ENCODE measurements around the gene QRFPR.

QRFPR gene

GRCh38 chr4:121397434-121397833 is 16.6 kb upstream of the QRFPR start:
- peaks cover 0 to 1% (median 0%) of the 10 kb centered on the region in 5 experiments for H3K27me3 ChIP-seq (replicated peaks in 2 of 5; ENCODE audit: control insufficient read depth in 4 of 5, insufficient read depth in 5 of 5, low read length in 4 of 5)
- CTCF ChIA-PET: no interaction called here
- 100% methylated on average over 2 of the region's 3 CpGs for WGBS (ENCODE audit: insufficient coverage)

GRCh38 chr4:121392426-121393086 is 11.7 kb upstream of the QRFPR start:
- Histone ChIP-seq H3K4me3 (ENCODE audit: control insufficient read depth in 1 of 7, extremely low read depth in 1 of 7, insufficient read depth in 4 of 7, low read depth in 2 of 7, low read length in 6 of 7) (no peak overlapping the region), H3K4me1 (ENCODE audit: control extremely low read depth in 1 of 4, control insufficient read depth in 4 of 4, insufficient read depth in 4 of 4, low read length in 3 of 4) (no peaks in the 10 kb centered on the region), H3K27ac (ENCODE audit: insufficient read depth in 1 of 2, low read depth in 1 of 2, low read length in 2 of 2, poor library complexity in 1 of 2, severe bottlenecking in 2 of 2) (no peak overlapping the region), H3K9me3 (ENCODE audit: control extremely low read depth in 1 of 5, control insufficient read depth in 4 of 5, insufficient read depth in 2 of 5, low read depth in 1 of 5, low read length in 4 of 5) (peaks cover 0 to 2% (median 0%) of the 10 kb centered on the region in 5 experiments), H3K27me3 (replicated peaks in 2 of 5; ENCODE audit: control insufficient read depth in 4 of 5, insufficient read depth in 5 of 5, low read length in 4 of 5) (peaks cover 0 to 1% (median 0%) of the 10 kb centered on the region in 5 experiments), H3K36me3 (ENCODE audit: control insufficient read depth in 4 of 4, insufficient read depth in 4 of 4, low read length in 3 of 4) (no peaks in the 10 kb centered on the region)
- 68% methylated on average over 4 of the region's 5 CpGs for WGBS (ENCODE audit: insufficient coverage)
- ChIA-PET CTCF (no interaction called here), POLR2A (interaction anchor here (0.6 kb wide), 1 partner anchor 808 kb away, joined by 3 read pairs; no protein-coding TSS in a partner anchor)
- DNase-seq: no peak

More at GRCh38 chr4:121397434-121397833, 16.6 kb upstream of the QRFPR start:
- no peaks in the 10 kb centered on the region for H3K9me3 ChIP-seq (ENCODE audit: control extremely low read depth in 1 of 5, control insufficient read depth in 4 of 5, insufficient read depth in 2 of 5, low read depth in 1 of 5, low read length in 4 of 5)
- H3K36me3 ChIP-seq (ENCODE audit: control insufficient read depth in 4 of 4, insufficient read depth in 4 of 4, low read length in 3 of 4): no peaks in the 10 kb centered on the region
- H3K4me3 ChIP-seq (ENCODE audit: control insufficient read depth in 1 of 7, extremely low read depth in 1 of 7, insufficient read depth in 4 of 7, low read depth in 2 of 7, low read length in 6 of 7): no peak overlapping the region
- DNase-seq: no peak
- H3K4me1 ChIP-seq (ENCODE audit: control extremely low read depth in 1 of 4, control insufficient read depth in 4 of 4, insufficient read depth in 4 of 4, low read length in 3 of 4): no peaks in the 10 kb centered on the region
- POLR2A ChIA-PET: no interaction called here
- H3K27ac ChIP-seq (ENCODE audit: insufficient read depth in 1 of 2, low read depth in 1 of 2, low read length in 2 of 2, poor library complexity in 1 of 2, severe bottlenecking in 2 of 2): no peak overlapping the region

GRCh38 chr4:121390335-121390734 is 9.5 kb upstream of the QRFPR start:
- CTCF ChIA-PET: no interaction called here
- WGBS (ENCODE audit: insufficient coverage): 100% methylated on average over 1 of the region's 2 CpGs
- no peaks in the 10 kb centered on the region for H3K4me1 ChIP-seq (ENCODE audit: control extremely low read depth in 1 of 4, control insufficient read depth in 4 of 4, insufficient read depth in 4 of 4, low read length in 3 of 4)
- POLR2A ChIA-PET: no interaction called here
- peaks cover 0 to 2% (median 0%) of the 10 kb centered on the region in 5 experiments for H3K9me3 ChIP-seq (ENCODE audit: control extremely low read depth in 1 of 5, control insufficient read depth in 4 of 5, insufficient read depth in 2 of 5, low read depth in 1 of 5, low read length in 4 of 5)
- H3K27me3 ChIP-seq (replicated peaks in 2 of 5; ENCODE audit: control insufficient read depth in 4 of 5, insufficient read depth in 5 of 5, low read length in 4 of 5): peaks cover 0 to 15% (median 2%) of the 10 kb centered on the region in 5 experiments
- H3K36me3 ChIP-seq (ENCODE audit: control insufficient read depth in 4 of 4, insufficient read depth in 4 of 4, low read length in 3 of 4): no peaks in the 10 kb centered on the region
- H3K4me3 ChIP-seq (ENCODE audit: control insufficient read depth in 1 of 7, extremely low read depth in 1 of 7, insufficient read depth in 4 of 7, low read depth in 2 of 7, low read length in 6 of 7): no peak overlapping the region
- no peak for DNase-seq
- H3K27ac ChIP-seq (ENCODE audit: insufficient read depth in 1 of 2, low read depth in 1 of 2, low read length in 2 of 2, poor library complexity in 1 of 2, severe bottlenecking in 2 of 2): no peak overlapping the region

- POLR2A ChIA-PET: no interaction called here
- CTCF ChIA-PET: interaction anchor here (1.4 kb wide), 1 partner anchor 9 kb away, joined by 6 read pairs; no protein-coding TSS in a partner anchor
- 80% methylated on average over 1 of the region's 3 CpGs for WGBS (ENCODE audit: insufficient coverage)
- H3K36me3 ChIP-seq (ENCODE audit: control insufficient read depth in 4 of 4, insufficient read depth in 4 of 4, low read length in 3 of 4): no peaks in the 10 kb centered on the region
- peaks cover 17 to 85% (median 37%) of the 10 kb centered on the region in 5 experiments for H3K27me3 ChIP-seq (replicated peaks in 2 of 5; ENCODE audit: control insufficient read depth in 4 of 5, insufficient read depth in 5 of 5, low read length in 4 of 5)
- H3K9me3 ChIP-seq (ENCODE audit: control extremely low read depth in 1 of 5, control insufficient read depth in 4 of 5, insufficient read depth in 2 of 5, low read depth in 1 of 5, low read length in 4 of 5): no peaks in the 10 kb centered on the region
- no peak for DNase-seq
- no peak overlapping the region for H3K27ac ChIP-seq (ENCODE audit: insufficient read depth in 1 of 2, low read depth in 1 of 2, low read length in 2 of 2, poor library complexity in 1 of 2, severe bottlenecking in 2 of 2)
- peaks cover 0 to 15% (median 11%) of the 10 kb centered on the region in 4 experiments for H3K4me1 ChIP-seq (ENCODE audit: control extremely low read depth in 1 of 4, control insufficient read depth in 4 of 4, insufficient read depth in 4 of 4, low read length in 3 of 4)
- H3K4me3 ChIP-seq (ENCODE audit: control insufficient read depth in 1 of 7, extremely low read depth in 1 of 7, insufficient read depth in 4 of 7, low read depth in 2 of 7, low read length in 6 of 7): no peak overlapping the region
Measured at GRCh38 chr4:121379276-121379675, 1.5 kb downstream of the QRFPR start.

- H3K36me3 ChIP-seq (ENCODE audit: control insufficient read depth in 4 of 4, insufficient read depth in 4 of 4, low read length in 3 of 4): no peaks in the 10 kb centered on the region
- no peak overlapping the region for H3K27ac ChIP-seq (ENCODE audit: insufficient read depth in 1 of 2, low read depth in 1 of 2, low read length in 2 of 2, poor library complexity in 1 of 2, severe bottlenecking in 2 of 2)
- no CpG with 5 or more reads among the region's 2 CpGs for WGBS (ENCODE audit: insufficient coverage)
- no peak for DNase-seq
- no peak overlapping the region for H3K4me3 ChIP-seq (ENCODE audit: control insufficient read depth in 1 of 7, extremely low read depth in 1 of 7, insufficient read depth in 4 of 7, low read depth in 2 of 7, low read length in 6 of 7)
- CTCF ChIA-PET: no interaction called here
- POLR2A ChIA-PET: no interaction called here
- H3K4me1 ChIP-seq (ENCODE audit: control extremely low read depth in 1 of 4, control insufficient read depth in 4 of 4, insufficient read depth in 4 of 4, low read length in 3 of 4): peaks cover 0 to 15% (median 11%) of the 10 kb centered on the region in 4 experiments
- no peaks in the 10 kb centered on the region for H3K9me3 ChIP-seq (ENCODE audit: control extremely low read depth in 1 of 5, control insufficient read depth in 4 of 5, insufficient read depth in 2 of 5, low read depth in 1 of 5, low read length in 4 of 5)
- H3K27me3 ChIP-seq (replicated peaks in 2 of 5; ENCODE audit: control insufficient read depth in 4 of 5, insufficient read depth in 5 of 5, low read length in 4 of 5): peaks cover 12 to 71% (median 42%) of the 10 kb centered on the region in 5 experiments
Measured at GRCh38 chr4:121377076-121377475, 3.7 kb downstream of the QRFPR start.

- WGBS (ENCODE audit: insufficient coverage): 100% methylated on average over 2 of the region's 2 CpGs
- POLR2A ChIA-PET: no interaction called here
Measured at GRCh38 chr4:121376556-121376955, 4.3 kb downstream of the QRFPR start.

GRCh38 chr4:121376097-121376496 is 4.7 kb downstream of the QRFPR start:
- ChIA-PET POLR2A (no interaction called here), CTCF (no interaction called here)
- H3K4me1 ChIP-seq (ENCODE audit: control extremely low read depth in 1 of 4, control insufficient read depth in 4 of 4, insufficient read depth in 4 of 4, low read length in 3 of 4): peaks cover 0 to 15% (median 11%) of the 10 kb centered on the region in 4 experiments
- WGBS (ENCODE audit: insufficient coverage): no CpG with 5 or more reads among the region's 1 CpG
- H3K27me3 ChIP-seq (replicated peaks in 2 of 5; ENCODE audit: control insufficient read depth in 4 of 5, insufficient read depth in 5 of 5, low read length in 4 of 5): peaks cover 10 to 61% (median 36%) of the 10 kb centered on the region in 5 experiments
- H3K4me3 ChIP-seq (ENCODE audit: control insufficient read depth in 1 of 7, extremely low read depth in 1 of 7, insufficient read depth in 4 of 7, low read depth in 2 of 7, low read length in 6 of 7): no peak overlapping the region
- no peaks in the 10 kb centered on the region for H3K36me3 ChIP-seq (ENCODE audit: control insufficient read depth in 4 of 4, insufficient read depth in 4 of 4, low read length in 3 of 4)
- no peak for DNase-seq
- no peaks in the 10 kb centered on the region for H3K9me3 ChIP-seq (ENCODE audit: control extremely low read depth in 1 of 5, control insufficient read depth in 4 of 5, insufficient read depth in 2 of 5, low read depth in 1 of 5, low read length in 4 of 5)
- H3K27ac ChIP-seq (ENCODE audit: insufficient read depth in 1 of 2, low read depth in 1 of 2, low read length in 2 of 2, poor library complexity in 1 of 2, severe bottlenecking in 2 of 2): no peak overlapping the region

More at GRCh38 chr4:121376556-121376955, 4.3 kb downstream of the QRFPR start:
- CTCF ChIA-PET: no interaction called here
- H3K27me3 ChIP-seq (replicated peaks in 2 of 5; ENCODE audit: control insufficient read depth in 4 of 5, insufficient read depth in 5 of 5, low read length in 4 of 5): peaks cover 12 to 65% (median 38%) of the 10 kb centered on the region in 5 experiments
- no peak overlapping the region for H3K4me3 ChIP-seq (ENCODE audit: control insufficient read depth in 1 of 7, extremely low read depth in 1 of 7, insufficient read depth in 4 of 7, low read depth in 2 of 7, low read length in 6 of 7)
- no peak for DNase-seq
- H3K9me3 ChIP-seq (ENCODE audit: control extremely low read depth in 1 of 5, control insufficient read depth in 4 of 5, insufficient read depth in 2 of 5, low read depth in 1 of 5, low read length in 4 of 5): no peaks in the 10 kb centered on the region
- H3K36me3 ChIP-seq (ENCODE audit: control insufficient read depth in 4 of 4, insufficient read depth in 4 of 4, low read length in 3 of 4): no peaks in the 10 kb centered on the region
- H3K27ac ChIP-seq (ENCODE audit: insufficient read depth in 1 of 2, low read depth in 1 of 2, low read length in 2 of 2, poor library complexity in 1 of 2, severe bottlenecking in 2 of 2): no peak overlapping the region
- peaks cover 0 to 15% (median 11%) of the 10 kb centered on the region in 4 experiments for H3K4me1 ChIP-seq (ENCODE audit: control extremely low read depth in 1 of 4, control insufficient read depth in 4 of 4, insufficient read depth in 4 of 4, low read length in 3 of 4)

Data from common myeloid progenitor, CD34-positive (primary cell).